NCI-H69 (cell line): ENCODE measurements around the gene CCDC40.

Experiments used
- DNase-seq: peaks from one replicate; lab custom pipeline; 2025; lab: John Stamatoyannopoulos, UW

The CCDC40 gene

GRCh38 chr17:80047176-80047575 lies 10.7 kb downstream of the CCDC40 start:
- DNase-seq = peak; percentile 75

GRCh38 chr17:80049986-80050385 lies 13.5 kb downstream of the CCDC40 start:
- no peak for DNase-seq

- DNase-seq = no peak
Measured at GRCh38 chr17:80050706-80051105, 14.3 kb downstream of the CCDC40 start.

DNA sequence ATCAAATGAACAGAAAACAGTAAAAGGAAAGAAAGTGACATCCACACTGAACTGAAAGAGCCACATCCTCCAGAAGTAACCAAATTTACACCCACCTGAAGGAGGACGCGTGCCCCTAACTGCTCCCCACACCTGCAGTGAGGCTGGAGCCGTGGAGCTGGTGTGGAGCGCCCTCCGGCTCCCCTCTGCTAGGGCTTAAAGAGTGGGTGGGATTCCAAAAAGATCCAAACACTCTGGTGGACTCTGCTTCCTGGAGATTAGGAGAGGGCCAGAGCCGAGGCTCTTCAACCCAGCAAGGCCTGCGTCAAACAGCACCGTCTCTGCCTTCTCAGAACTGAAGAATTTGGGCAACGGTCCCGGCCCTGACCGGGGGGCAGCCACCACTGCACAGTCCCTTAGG lies 15.2 kb downstream of the CCDC40 start:
- DNase-seq = no peak

GRCh38 chr17:80053102-80053501 lies 16.7 kb downstream of the CCDC40 start:
- no peak for DNase-seq

GRCh38 chr17:80055597-80055996 lies 19.2 kb downstream of the CCDC40 start:
- no peak for DNase-seq

- no peak for DNase-seq
Measured at GRCh38 chr17:80058311-80058955, 22.0 kb downstream of the CCDC40 start.

DNA sequence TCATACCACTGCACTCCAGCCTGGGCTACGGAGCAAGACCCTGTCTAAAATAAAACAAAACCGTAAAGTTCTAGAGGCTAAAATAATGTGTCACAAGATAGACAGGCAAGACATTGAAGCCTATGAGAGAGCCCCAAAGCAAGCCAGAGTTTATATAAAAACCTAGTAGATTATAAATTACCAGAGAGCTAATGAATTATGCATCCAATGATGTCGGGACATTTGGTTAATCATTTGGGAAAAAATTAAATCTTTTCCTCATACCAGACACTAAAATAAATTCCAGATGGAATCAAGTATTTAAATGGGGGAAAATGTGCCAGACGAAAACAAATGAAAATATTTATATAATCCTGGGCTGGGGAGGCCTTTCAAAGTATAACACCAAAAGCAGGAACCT lies 24.2 kb downstream of the CCDC40 start:
- no peak for DNase-seq

DNA sequence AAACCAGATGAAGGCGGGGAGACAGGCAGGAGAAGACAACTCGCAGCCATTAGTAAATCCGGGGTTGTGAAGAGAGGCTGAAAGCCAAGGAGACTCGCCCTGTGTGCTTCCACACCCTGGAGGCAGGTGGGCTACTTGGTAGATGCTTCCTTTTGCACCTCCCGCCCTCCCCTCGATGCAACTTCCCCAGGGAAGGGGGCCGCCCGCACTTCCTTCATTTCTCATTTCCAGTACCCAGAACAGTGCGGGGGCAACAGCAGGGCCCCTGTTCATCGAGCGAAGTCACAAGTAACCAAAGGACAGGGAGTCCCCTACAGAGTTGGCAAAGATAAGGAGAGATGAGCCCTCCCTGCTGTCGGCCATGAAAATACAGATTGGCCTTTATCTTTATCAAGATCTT lies 25.0 kb downstream of the CCDC40 start:
- DNase-seq = no peak

DNA sequence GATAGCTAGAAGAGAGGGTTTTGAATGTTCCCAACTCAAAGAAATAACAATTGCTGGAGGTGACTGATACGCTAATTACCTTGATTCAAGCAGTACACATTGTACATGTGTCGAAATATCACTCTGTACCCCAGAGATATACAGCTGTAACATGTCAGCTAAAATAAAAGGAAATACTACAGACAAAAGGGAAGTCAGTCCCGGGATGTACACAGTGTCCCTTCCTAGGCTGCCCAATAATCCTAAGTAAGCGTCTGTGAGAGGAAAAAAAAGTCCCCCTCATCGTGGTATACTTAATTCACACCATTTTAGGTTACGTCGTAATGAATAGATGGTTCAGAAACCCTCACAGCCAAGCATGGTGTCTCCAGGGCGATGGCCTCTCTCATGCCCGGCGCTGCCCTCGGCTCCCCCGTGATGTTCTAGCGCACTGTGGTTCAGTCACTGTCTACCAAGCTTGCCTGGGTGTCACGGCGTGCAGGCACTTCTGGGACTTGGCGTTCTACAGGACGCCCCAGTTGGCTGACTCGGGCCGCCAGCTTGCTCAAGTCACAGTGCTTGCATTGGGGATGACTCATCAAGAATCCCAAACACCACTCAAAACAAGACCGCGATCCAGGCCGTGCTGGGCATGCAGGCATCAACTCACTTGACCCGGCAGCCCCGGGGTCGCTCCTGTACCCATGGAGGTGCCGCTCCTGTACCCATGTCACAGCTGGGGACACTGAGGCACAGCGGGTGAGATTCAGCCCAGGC lies 27.6 kb downstream of the CCDC40 start:
- no peak for DNase-seq

GRCh38 chr17:80064696-80065095 lies 28.3 kb downstream of the CCDC40 start:
- DNase-seq = no peak

GRCh38 chr17:80065478-80066170 lies 29.2 kb downstream of the CCDC40 start:
- no peak for DNase-seq

GRCh38 chr17:80067393-80067986 lies 31.0 kb downstream of the CCDC40 start:
- DNase-seq = no peak

DNA sequence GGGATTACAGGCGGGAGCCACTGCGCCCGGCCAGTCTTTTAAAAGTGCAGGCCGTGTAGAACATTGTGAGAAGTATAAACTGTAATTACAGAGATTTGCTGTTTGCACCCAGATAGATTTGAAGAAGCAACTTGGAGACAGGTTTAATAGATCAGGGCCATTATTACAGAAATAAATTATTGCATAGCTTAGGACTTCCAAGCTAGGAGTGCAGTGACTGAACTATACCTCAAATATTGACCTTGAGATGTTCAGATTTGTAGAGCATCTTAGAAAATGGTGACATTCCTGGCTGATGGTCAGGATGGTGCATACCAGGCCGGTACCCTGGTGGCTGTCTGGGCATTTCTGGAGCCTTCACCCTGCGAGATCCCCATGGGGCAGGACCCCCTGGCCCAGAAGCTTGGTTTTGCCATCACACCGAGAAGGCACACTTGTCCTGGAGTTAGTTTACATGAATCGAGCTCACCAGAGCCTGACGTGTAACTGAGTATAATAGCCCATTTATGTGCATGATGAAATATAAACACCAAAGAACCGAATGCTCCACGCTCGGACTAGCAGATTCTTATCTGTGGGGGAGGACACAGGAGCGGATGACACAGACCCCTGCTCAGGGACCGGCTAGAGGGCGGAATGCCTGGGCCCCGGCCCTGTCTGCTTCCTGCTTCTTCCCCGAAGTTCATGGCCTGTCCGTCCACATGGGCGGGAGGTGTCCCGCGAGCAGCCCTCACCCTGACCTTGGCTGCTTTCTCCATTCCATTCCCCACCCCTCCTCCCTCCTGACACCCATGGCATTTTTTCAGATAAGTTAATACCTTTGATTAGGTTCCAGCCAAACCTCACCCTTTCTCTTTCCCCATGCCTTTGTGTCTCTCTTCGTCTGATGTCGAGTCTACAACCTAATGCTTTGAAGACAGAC lies 32.1 kb downstream of the CCDC40 start:
- no peak for DNase-seq

- DNase-seq = no peak
Measured at GRCh38 chr17:80070375-80071115, 34.1 kb downstream of the CCDC40 start.

GRCh38 chr17:80071116-80071841 lies 34.8 kb downstream of the CCDC40 start:
- no peak for DNase-seq

GRCh38 chr17:80072410-80072809 lies 36.0 kb downstream of the CCDC40 start:
- DNase-seq = no peak

- DNase-seq = no peak
Measured at GRCh38 chr17:80080081-80080480, 43.6 kb downstream of the CCDC40 start.

GRCh38 chr17:80081596-80081995 lies 45.2 kb downstream of the CCDC40 start:
- DNase-seq = no peak
